Measurements from ENCODE around the gene GNAZ.
"Not testable (repeated sequence)": the region's sequence is repeated elsewhere in the genome, so short reads cannot be mapped to it uniquely, and the experiment has no call there.

The GNAZ gene

GRCh38 chr22:23045461-23045860, 24.9 kb upstream of the GNAZ start:
- DNase-seq, result no peak

- DNase-seq, result no peak
Measured at GRCh38 chr22:23047265-23047664, 23.1 kb upstream of the GNAZ start.

GRCh38 chr22:23047742-23048141, 22.6 kb upstream of the GNAZ start:
- no peak for DNase-seq

- DNase-seq, result not testable (repeated sequence)
Measured at GRCh38 chr22:23050546-23050945, 19.8 kb upstream of the GNAZ start.

- no peak for DNase-seq
Measured at GRCh38 chr22:23053051-23053707, 17.1 kb upstream of the GNAZ start.

- no peak for DNase-seq
Measured at GRCh38 chr22:23053912-23054530, 16.3 kb upstream of the GNAZ start.

GRCh38 chr22:23054531-23055257, 15.6 kb upstream of the GNAZ start:
- no peak for DNase-seq

GRCh38 chr22:23055449-23056179, 14.7 kb upstream of the GNAZ start:
- DNase-seq, result no peak

- no peak for DNase-seq
Measured at GRCh38 chr22:23057331-23057730, 13.0 kb upstream of the GNAZ start.

GRCh38 chr22:23058063-23058462, 12.3 kb upstream of the GNAZ start:
- DNase-seq, result no peak

- no peak for DNase-seq
Measured at GRCh38 chr22:23058481-23059283, 11.6 kb upstream of the GNAZ start.

- DNase-seq, result no peak
Measured at GRCh38 chr22:23059284-23059948, 10.9 kb upstream of the GNAZ start.

- DNase-seq, result no peak
Measured at GRCh38 chr22:23060612-23061400, 9.5 kb upstream of the GNAZ start.

- DNase-seq, result no peak
Measured at GRCh38 chr22:23061471-23062280, 8.6 kb upstream of the GNAZ start.

- DNase-seq, result no peak
Measured at GRCh38 chr22:23062616-23063538, 7.4 kb upstream of the GNAZ start.

GRCh38 chr22:23063539-23064380, 6.6 kb upstream of the GNAZ start:
- DNase-seq, result no peak

- no peak for DNase-seq
Measured at GRCh38 chr22:23064381-23065068, 5.8 kb upstream of the GNAZ start.

GRCh38 chr22:23065069-23065451, 5.3 kb upstream of the GNAZ start:
- no peak for DNase-seq
